SK-N-SH treated with all-trans-retinoic acid at 6 μM for 48 hours (cell line): ENCODE measurements around the gene USP13.

Source experiments
- ATAC-seq: fragments of 200-7000 bp; cut with Tn5 transposase; 3 replicates; pipeline ENCODE4 v1.9.1; 2020; ENCODE audit warnings: mild to moderate bottlenecking, moderate library complexity
- ARNTL ChIP-seq: fragments of 450-650 bp; formaldehyde crosslinking; IDR thresholded peaks from 2 replicates; pipeline ENCODE4 v1.5.0; 2020; ENCODE audit warnings: low read depth, mild to moderate bottlenecking, moderate library complexity, borderline replicate concordance
- BACH2 ChIP-seq: fragments of 250-450 bp; sonication (Bioruptor Pico); IDR thresholded peaks from 2 replicates; pipeline ENCODE4 v1.9.0; 2021; ENCODE audit warnings: mild to moderate bottlenecking, borderline replicate concordance
- CREB5 ChIP-seq: fragments of 250-450 bp; sonication (Bioruptor Pico); IDR thresholded peaks from 2 replicates; pipeline ENCODE4 v1.5.1; 2020; ENCODE audit warnings: low read depth, mild to moderate bottlenecking, moderate library complexity
- CSDC2 ChIP-seq: fragments of 250-450 bp; sonication (Bioruptor Pico); IDR thresholded peaks from 2 replicates; pipeline ENCODE4 v1.5.0; 2020; ENCODE audit warnings: mild to moderate bottlenecking, moderate library complexity
- ESRRG ChIP-seq: fragments of 250-450 bp; sonication (Bioruptor Pico); IDR thresholded peaks from 2 replicates; pipeline ENCODE4 v1.6.1; 2021; ENCODE audit warnings: mild to moderate bottlenecking
- GLIS3 ChIP-seq: fragments of 250-450 bp; sonication (Bioruptor Pico); IDR thresholded peaks from 2 replicates; pipeline ENCODE4 v1.5.0; 2020; ENCODE audit warnings: mild to moderate bottlenecking, moderate library complexity
- ISL1 ChIP-seq: fragments of 250-450 bp; sonication (Bioruptor Pico); IDR thresholded peaks from 2 replicates; pipeline ENCODE4 v2.1.2; 2022; ENCODE audit warnings: mild to moderate bottlenecking, moderate library complexity
- OSR1 ChIP-seq: fragments of 250-450 bp; sonication (Bioruptor Pico); IDR thresholded peaks from 2 replicates; pipeline ENCODE4 v1.8.0; 2022; ENCODE audit warnings: moderate library complexity, mild to moderate bottlenecking, inconsistent platforms
- PATZ1 ChIP-seq: fragments of 250-450 bp; sonication (Bioruptor Pico); IDR thresholded peaks from 2 replicates; pipeline ENCODE4 v1.8.0; 2020; ENCODE audit warnings: mild to moderate bottlenecking, moderate library complexity, borderline replicate concordance
- PPARA ChIP-seq: fragments of 250-450 bp; sonication (Bioruptor Pico); IDR thresholded peaks from 2 replicates; pipeline ENCODE4 v1.5.0; 2020; ENCODE audit warnings: mild to moderate bottlenecking, borderline replicate concordance
- RARB ChIP-seq: fragments of 250-450 bp; sonication (Bioruptor Pico); IDR thresholded peaks from 2 replicates; pipeline ENCODE4 v1.8.0; 2021; ENCODE audit warnings: mild to moderate bottlenecking, moderate library complexity
- SNAI2 ChIP-seq: fragments of 250-450 bp; sonication (Bioruptor Pico); IDR thresholded peaks from 2 replicates; pipeline ENCODE4 v1.5.0; 2020; ENCODE audit warnings: mild to moderate bottlenecking, moderate library complexity
- TCF4 ChIP-seq: fragments of 250-450 bp; sonication (Bioruptor Pico); IDR thresholded peaks from 2 replicates; pipeline ENCODE4 v1.8.0; 2021; ENCODE audit warnings: mild to moderate bottlenecking, moderate library complexity, borderline replicate concordance
- TOX ChIP-seq: fragments of 250-450 bp; sonication (Bioruptor Pico); IDR thresholded peaks from 2 replicates; pipeline ENCODE4 v1.8.0; 2021; ENCODE audit warnings: mild to moderate bottlenecking, moderate library complexity, borderline replicate concordance
- ZC3H10 ChIP-seq: fragments of 250-450 bp; sonication (Bioruptor Pico); IDR thresholded peaks from 2 replicates; pipeline ENCODE4 v1.5.1; 2021; ENCODE audit warnings: mild to moderate bottlenecking, moderate library complexity
- ZFP3 ChIP-seq: fragments of 250-450 bp; sonication (Bioruptor Pico); IDR thresholded peaks from 2 replicates; pipeline ENCODE4 v1.5.0; 2020; ENCODE audit warnings: mild to moderate bottlenecking, moderate library complexity
- ZFP30 ChIP-seq: fragments of 450-650 bp; formaldehyde crosslinking; IDR thresholded peaks from 2 replicates; pipeline ENCODE4 v1.5.0; 2022; ENCODE audit warnings: mild to moderate bottlenecking, moderate library complexity
- ZNF565 ChIP-seq: fragments of 450-650 bp; formaldehyde crosslinking; conservative IDR thresholded peaks from 2 replicates; pipeline ENCODE4 v1.5.0; 2020; ENCODE audit warnings: low read depth, mild to moderate bottlenecking, moderate library complexity
- ZNF70 ChIP-seq: fragments of 450-650 bp; formaldehyde crosslinking; IDR thresholded peaks from 2 replicates; pipeline ENCODE4 v1.5.0; 2020; ENCODE audit warnings: mild to moderate bottlenecking, moderate library complexity
- TF ChIP-seq, protein P1 (sequence below): fragments of 250-450 bp; sonication (Bioruptor Pico); IDR thresholded peaks from 2 replicates; pipeline ENCODE4 v1.8.0; 2021; ENCODE audit warnings: low read depth, mild to moderate bottlenecking, moderate library complexity, borderline replicate concordance
- TF ChIP-seq, protein P2 (sequence below): fragments of 250-450 bp; sonication (Bioruptor Pico); IDR thresholded peaks from 2 replicates; pipeline ENCODE4 v1.5.0; 2020; ENCODE audit warnings: mild to moderate bottlenecking, moderate library complexity

USP13 gene

DNA sequence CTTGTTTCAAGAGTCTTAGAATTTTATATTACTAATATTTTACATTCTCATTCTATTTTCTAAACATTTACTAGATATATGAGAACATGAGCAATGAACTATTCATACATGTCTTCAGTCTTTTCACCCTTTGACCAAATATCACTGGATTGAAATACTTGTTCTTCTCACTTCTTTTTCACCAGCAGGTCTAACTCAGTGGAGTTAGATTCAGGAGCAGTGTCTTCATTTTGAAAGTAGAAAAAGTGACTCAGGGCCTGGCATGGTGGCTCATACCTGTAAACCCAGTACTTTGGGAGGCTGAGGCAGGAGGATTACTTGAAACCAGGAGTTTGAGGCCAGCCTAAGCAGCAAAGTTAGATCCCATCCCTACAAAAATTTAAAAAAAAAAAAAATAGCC is 70.8 kb downstream of the USP13 start:
- ATAC-seq = no peak
- TF ChIP-seq TCF4 (CRISPR knock-in tag) = no peak
- no peak for TF ChIP-seq SNAI2 (CRISPR knock-in tag)
- no peak for TF ChIP-seq PPARA (CRISPR knock-in tag)
- no peak for TF ChIP-seq BACH2 (CRISPR knock-in tag)
- no peak for TF ChIP-seq ZNF70 (CRISPR knock-in tag)
- TF ChIP-seq ZFP3 (CRISPR knock-in tag) = no peak
- TF ChIP-seq PATZ1 (CRISPR knock-in tag) = no peak
- TF ChIP-seq, protein P1, sequence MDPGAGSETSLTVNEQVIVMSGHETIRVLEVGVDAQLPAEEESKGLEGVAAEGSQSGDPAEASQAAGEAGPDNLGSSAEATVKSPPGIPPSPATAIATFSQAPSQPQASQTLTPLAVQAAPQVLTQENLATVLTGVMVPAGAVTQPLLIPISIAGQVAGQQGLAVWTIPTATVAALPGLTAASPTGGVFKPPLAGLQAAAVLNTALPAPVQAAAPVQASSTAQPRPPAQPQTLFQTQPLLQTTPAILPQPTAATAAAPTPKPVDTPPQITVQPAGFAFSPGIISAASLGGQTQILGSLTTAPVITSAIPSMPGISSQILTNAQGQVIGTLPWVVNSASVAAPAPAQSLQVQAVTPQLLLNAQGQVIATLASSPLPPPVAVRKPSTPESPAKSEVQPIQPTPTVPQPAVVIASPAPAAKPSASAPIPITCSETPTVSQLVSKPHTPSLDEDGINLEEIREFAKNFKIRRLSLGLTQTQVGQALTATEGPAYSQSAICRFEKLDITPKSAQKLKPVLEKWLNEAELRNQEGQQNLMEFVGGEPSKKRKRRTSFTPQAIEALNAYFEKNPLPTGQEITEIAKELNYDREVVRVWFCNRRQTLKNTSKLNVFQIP (CRISPR knock-in tag) = no peak
- no peak for TF ChIP-seq ISL1
- TF ChIP-seq ZC3H10 (CRISPR knock-in tag) = no peak
- no peak for TF ChIP-seq CREB5 (CRISPR knock-in tag)
- TF ChIP-seq, protein P2, sequence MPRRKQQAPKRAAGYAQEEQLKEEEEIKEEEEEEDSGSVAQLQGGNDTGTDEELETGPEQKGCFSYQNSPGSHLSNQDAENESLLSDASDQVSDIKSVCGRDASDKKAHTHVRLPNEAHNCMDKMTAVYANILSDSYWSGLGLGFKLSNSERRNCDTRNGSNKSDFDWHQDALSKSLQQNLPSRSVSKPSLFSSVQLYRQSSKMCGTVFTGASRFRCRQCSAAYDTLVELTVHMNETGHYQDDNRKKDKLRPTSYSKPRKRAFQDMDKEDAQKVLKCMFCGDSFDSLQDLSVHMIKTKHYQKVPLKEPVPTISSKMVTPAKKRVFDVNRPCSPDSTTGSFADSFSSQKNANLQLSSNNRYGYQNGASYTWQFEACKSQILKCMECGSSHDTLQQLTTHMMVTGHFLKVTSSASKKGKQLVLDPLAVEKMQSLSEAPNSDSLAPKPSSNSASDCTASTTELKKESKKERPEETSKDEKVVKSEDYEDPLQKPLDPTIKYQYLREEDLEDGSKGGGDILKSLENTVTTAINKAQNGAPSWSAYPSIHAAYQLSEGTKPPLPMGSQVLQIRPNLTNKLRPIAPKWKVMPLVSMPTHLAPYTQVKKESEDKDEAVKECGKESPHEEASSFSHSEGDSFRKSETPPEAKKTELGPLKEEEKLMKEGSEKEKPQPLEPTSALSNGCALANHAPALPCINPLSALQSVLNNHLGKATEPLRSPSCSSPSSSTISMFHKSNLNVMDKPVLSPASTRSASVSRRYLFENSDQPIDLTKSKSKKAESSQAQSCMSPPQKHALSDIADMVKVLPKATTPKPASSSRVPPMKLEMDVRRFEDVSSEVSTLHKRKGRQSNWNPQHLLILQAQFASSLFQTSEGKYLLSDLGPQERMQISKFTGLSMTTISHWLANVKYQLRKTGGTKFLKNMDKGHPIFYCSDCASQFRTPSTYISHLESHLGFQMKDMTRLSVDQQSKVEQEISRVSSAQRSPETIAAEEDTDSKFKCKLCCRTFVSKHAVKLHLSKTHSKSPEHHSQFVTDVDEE (CRISPR knock-in tag) = no peak
- no peak for TF ChIP-seq ARNTL (CRISPR knock-in tag)
- no peak for TF ChIP-seq OSR1 (CRISPR knock-in tag)
- TF ChIP-seq CSDC2 (CRISPR knock-in tag) = no peak
- no peak for TF ChIP-seq ZFP30
- TF ChIP-seq GLIS3 = no peak

- no peak for ATAC-seq
- no peak for TF ChIP-seq SNAI2 (CRISPR knock-in tag)
- TF ChIP-seq ESRRG (CRISPR knock-in tag) = no peak
- TF ChIP-seq ZFP30 = no peak
- TF ChIP-seq ISL1 = no peak
- TF ChIP-seq ZNF70 (CRISPR knock-in tag) = no peak
- TF ChIP-seq, protein P2 (CRISPR knock-in tag) = no peak
- TF ChIP-seq TCF4 (CRISPR knock-in tag) = no peak
- TF ChIP-seq RARB = no peak
- no peak for TF ChIP-seq OSR1 (CRISPR knock-in tag)
- TF ChIP-seq, protein P1 (CRISPR knock-in tag) = no peak
- TF ChIP-seq ARNTL (CRISPR knock-in tag) = no peak
- no peak for TF ChIP-seq ZC3H10 (CRISPR knock-in tag)
- TF ChIP-seq TOX (CRISPR knock-in tag) = no peak
- no peak for TF ChIP-seq PPARA (CRISPR knock-in tag)
- no peak for TF ChIP-seq BACH2 (CRISPR knock-in tag)
- no peak for TF ChIP-seq ZFP3 (CRISPR knock-in tag)
- TF ChIP-seq ZNF565 (CRISPR knock-in tag) = no peak
- no peak for TF ChIP-seq PATZ1 (CRISPR knock-in tag)
- TF ChIP-seq CREB5 (CRISPR knock-in tag) = no peak
These were observed 73.3 kb downstream of the USP13 start for GRCh38 chr3:179726075-179726699.
